IMR-90 (cell line): Measurements from ENCODE around the gene AHNAK. TPM values are rescaled to one million over a fixed set of nuclear protein-coding genes. Genes with fewer than 3 reads are reported as not detected.
"Not testable (repeated sequence)": the region's sequence is repeated elsewhere in the genome, so short reads cannot be mapped to it uniquely, and the experiment has no call there.

Experiments used
- ATAC-seq: fragments of 200-7000 bp; cut with Tn5 transposase; 2 replicates; pipeline ENCODE4 v1.9.1; 2020; ENCODE audit warnings: low read depth, mild to moderate bottlenecking, moderate library complexity
- BruUV-seq: library from RNA; stranded (reverse); fragments of 400-500 nt; replicated peaks from 2 replicates; lab custom pipeline; 2021; lab: Mats Ljungman, UMichigan
- CTCF ChIA-PET: fragments of 300-600 bp; formaldehyde crosslinking; extraction: SDS; loops from one replicate; lab custom pipeline; 2021; ENCODE audit warnings: antibody characterized with exemption; lab: Yijun Ruan, JAX
- POLR2A ChIA-PET: fragments of 300-600 bp; sonication (Branson Sonifier 250); formaldehyde crosslinking; loops from one replicate; lab custom pipeline; 2022; ENCODE audit warnings: antibody characterized with exemption; ENCODE audit not compliant: unreplicated experiment; lab: Charles Lee
- DNase-seq: peaks from one replicate; pipeline ENCODE4 v3.0.0; 2013
- H2AFZ ChIP-seq: replicated peaks from 2 replicates; pipeline ENCODE3; 2013; ENCODE audit warnings: low read length, mild to moderate bottlenecking; ENCODE audit not compliant: poor library complexity
- H2AK5ac ChIP-seq: 2 replicates; pipeline ENCODE4 v1.6.1; 2013; ENCODE audit warnings: low read depth, low read length, inconsistent platforms
- H2AK9ac ChIP-seq: replicated peaks from 2 replicates; pipeline ENCODE3; 2013; ENCODE audit warnings: mild to moderate bottlenecking, low read depth, low read length, moderate library complexity; ENCODE audit not compliant: poor library complexity
- H2BK120ac ChIP-seq: 2 replicates; pipeline ENCODE4 v1.6.1; 2013; ENCODE audit warnings: low read depth, low read length, inconsistent platforms
- H2BK15ac ChIP-seq: 3 replicates; pipeline ENCODE4 v1.6.1; 2013; ENCODE audit warnings: low read depth, low read length, inconsistent platforms
- H2BK20ac ChIP-seq: 2 replicates; pipeline ENCODE4 v1.6.1; 2013; ENCODE audit warnings: low read depth, mild to moderate bottlenecking, inconsistent platforms, low read length, moderate library complexity
- H2BK5ac ChIP-seq: 2 replicates; pipeline ENCODE4 v1.6.1; 2013; ENCODE audit warnings: mild to moderate bottlenecking, low read depth, low read length, inconsistent platforms; ENCODE audit not compliant: poor library complexity, severe bottlenecking
- H3K14ac ChIP-seq: replicated peaks from 2 replicates; pipeline ENCODE4 v1.6.1; 2013; ENCODE audit warnings: low read depth, low read length, inconsistent platforms
- H3K18ac ChIP-seq: 2 replicates; pipeline ENCODE4 v1.6.1; 2013; ENCODE audit warnings: low read depth, low read length, control low read depth
- H3K23ac ChIP-seq: 2 replicates; pipeline ENCODE4 v1.6.1; 2013; ENCODE audit warnings: low read depth, low read length, inconsistent platforms
- H3K27ac ChIP-seq: 2 replicates; pipeline ENCODE4 v1.5.1; 2013; ENCODE audit warnings: mild to moderate bottlenecking, control low read depth, low read length; ENCODE audit not compliant: insufficient read depth
- H3K27me3 ChIP-seq: 2 replicates; pipeline ENCODE4 v1.6.1; 2013; ENCODE audit warnings: low read length; ENCODE audit not compliant: control insufficient read depth, insufficient read depth
- H3K36me3 ChIP-seq: 2 replicates; pipeline ENCODE4 v1.6.1; 2013; ENCODE audit warnings: low read length, mixed read lengths; ENCODE audit not compliant: control insufficient read depth, insufficient read depth
- H3K4ac ChIP-seq: 2 replicates; pipeline ENCODE4 v1.6.1; 2013; ENCODE audit warnings: low read depth, low read length, inconsistent platforms
- H3K4me1 ChIP-seq: 2 replicates; pipeline ENCODE4 v1.6.1; 2013; ENCODE audit warnings: low read length, mixed read lengths; ENCODE audit not compliant: control insufficient read depth, insufficient read depth
- H3K4me2 ChIP-seq: 2 replicates; pipeline ENCODE4 v1.6.1; 2013; ENCODE audit warnings: low read depth, mild to moderate bottlenecking, control low read depth, low read length, moderate library complexity
- H3K4me3 ChIP-seq: 2 replicates; pipeline ENCODE4 v1.5.1; 2013; ENCODE audit warnings: low read depth, mild to moderate bottlenecking, control low read depth, low read length, moderate library complexity; ENCODE audit not compliant: insufficient read depth
- H3K56ac ChIP-seq: 2 replicates; pipeline ENCODE4 v1.6.1; 2013; ENCODE audit warnings: low read length, inconsistent platforms; ENCODE audit not compliant: insufficient read depth; ENCODE audit errors: extremely low read depth
- H3K79me1 ChIP-seq, 2 experiments: 2 replicates each; pipeline ENCODE4 v1.6.1; 2013; ENCODE audit warnings: low read length in 2 of 2, inconsistent platforms in 1 of 2, low read depth in 1 of 2
- H3K9ac ChIP-seq: 2 replicates; pipeline ENCODE4 v1.6.1; 2013; ENCODE audit warnings: low read depth, low read length, control low read depth
- H3K9me1 ChIP-seq: 2 replicates; pipeline ENCODE4 v1.6.1; 2013; ENCODE audit warnings: low read length, inconsistent platforms; ENCODE audit not compliant: insufficient read depth
- H3K9me3 ChIP-seq: 2 replicates; pipeline ENCODE4 v1.6.1; 2013; ENCODE audit warnings: low read length; ENCODE audit not compliant: control insufficient read depth, insufficient read depth
- H4K20me1 ChIP-seq: 2 replicates; pipeline ENCODE4 v1.6.1; 2013; ENCODE audit warnings: low read length, inconsistent platforms; ENCODE audit not compliant: insufficient read depth
- H4K5ac ChIP-seq: 2 replicates; pipeline ENCODE4 v1.6.1; 2013; ENCODE audit warnings: mild to moderate bottlenecking, low read depth, low read length, control low read depth
- H4K8ac ChIP-seq, 2 experiments: 2 replicates each; pipeline ENCODE4 v1.6.1; 2013; ENCODE audit warnings: low read depth in 2 of 2, low read length in 2 of 2, control low read depth in 1 of 2, inconsistent platforms in 1 of 2
- H4K91ac ChIP-seq: 2 replicates; pipeline ENCODE4 v1.6.1; 2013; ENCODE audit warnings: low read depth, low read length, inconsistent platforms; ENCODE audit not compliant: insufficient read depth
- WGBS, 2 experiments: methylation state at CpG; one replicate each; pipeline versions ENCODE4 v1.1.5 to v1.1.7; 2013; ENCODE audit warnings: missing lambda C conversion rate in 2 of 2; ENCODE audit not compliant: insufficient read length in 1 of 2; ENCODE audit errors: extremely low coverage in 2 of 2; 5-methylcytosine and 5-hydroxymethylcytosine counted together
- dilution Hi-C: fragments of 300-500 bp; cut with HindIII; formaldehyde crosslinking; loops from one replicate; pipeline ENCODE4 v1.14.3; 2018; ENCODE audit warnings: low sequenced_read_pairs; ENCODE audit not compliant: unreplicated experiment
- in situ Hi-C: fragments of 300-500 bp; cut with MboI; formaldehyde crosslinking; loops from 3 replicates; pipeline ENCODE4 v1.14.3; 2019; ENCODE audit warnings: low sequenced_read_pairs, inconsistent platforms, mixed read lengths
- intact Hi-C: fragments of 100-400 bp; cut with micrococcal nuclease; formaldehyde crosslinking; loops from 2 replicates; pipeline ENCODE4 v1.10.0; 2022
- polyA plus RNA-seq, 3 experiments: library from polyadenylated mRNA; depleted of rRNA; stranded (reverse); fragments of >200 nt; gene quantifications; 2 replicates each; pipeline ENCODE4 v1.2.3, GENCODE V29; 2012; ENCODE audit warnings: low replicate concordance in 1 of 3
- total RNA-seq: library from RNA; depleted of rRNA; stranded (reverse); fragments of >200 nt; gene quantifications from 2 replicates; pipeline ENCODE4 v1.2.3, GENCODE V29; 2012

AHNAK gene
- total and polyA plus RNA-seq, 2 of the 4 experiments (the other 2 are of a cell fraction), result 95.1 to 695 TPM

GRCh38 chr11:62571493-62571892 lies 24.9 kb upstream of the AHNAK start:
- H3K27ac ChIP-seq, POLR2A ChIA-PET: not testable (repeated sequence)

GRCh38 chr11:62570903-62571302 lies 24.3 kb upstream of the AHNAK start:
- H3K14ac ChIP-seq, DNase-seq, H3K4me2 ChIP-seq, H3K27ac ChIP-seq, H3K18ac ChIP-seq, H2BK15ac ChIP-seq, intact Hi-C loops, ATAC-seq, H3K4ac ChIP-seq, H2AK5ac ChIP-seq, H3K9me1 ChIP-seq, H2BK5ac ChIP-seq, H2BK20ac ChIP-seq, H3K9me3 ChIP-seq, H3K56ac ChIP-seq, H2AFZ ChIP-seq, H4K8ac ChIP-seq, BruUV-seq, H2BK120ac ChIP-seq, in situ Hi-C loops, H3K4me3 ChIP-seq, H2AK9ac ChIP-seq, H3K9ac ChIP-seq, dilution Hi-C loops, H3K27me3 ChIP-seq, H4K5ac ChIP-seq, H4K91ac ChIP-seq: not testable (repeated sequence)
- 100% methylated on average over 2 of the region's 5 CpGs; no CpG with 5 or more reads in 1 of the 2 experiments for WGBS, 2 experiments
- Histone ChIP-seq H3K4me1 (peaks cover 12% of the 10 kb centered on the region), H3K23ac (peak overlapping the region; percentile 83; the same call in 1 of the 2 replicates), H3K79me1 (peaks cover 18 to 74% of the 10 kb centered on the region in 2 experiments), H4K20me1 (peaks cover 60% of the 10 kb centered on the region), H3K36me3 (peaks cover 51% of the 10 kb centered on the region)
- ChIA-PET POLR2A (interaction anchor here (0.5 kb wide), 1 partner anchor 147 kb away, joined by 6 read pairs; no protein-coding TSS in a partner anchor), CTCF (interaction anchor here (1.8 kb wide), 1 partner anchor 11 kb away, joined by 6 read pairs; no protein-coding TSS in a partner anchor)

More at GRCh38 chr11:62571493-62571892, 24.9 kb upstream of the AHNAK start:
- H2BK20ac ChIP-seq, H2AK5ac ChIP-seq, H4K91ac ChIP-seq, H4K5ac ChIP-seq, ATAC-seq, H2BK120ac ChIP-seq, H2BK5ac ChIP-seq, dilution Hi-C loops, intact Hi-C loops, in situ Hi-C loops, H3K18ac ChIP-seq, H3K56ac ChIP-seq, H4K8ac ChIP-seq, H2BK15ac ChIP-seq, H3K27me3 ChIP-seq, H3K9me3 ChIP-seq, H3K14ac ChIP-seq, H3K9ac ChIP-seq, H3K4me3 ChIP-seq, DNase-seq, H3K4ac ChIP-seq, H3K23ac ChIP-seq, H3K9me1 ChIP-seq, H2AFZ ChIP-seq, H3K4me2 ChIP-seq: not testable (repeated sequence)
- Histone ChIP-seq H3K36me3 (peaks cover 52% of the 10 kb centered on the region), H3K4me1 (peaks cover 12% of the 10 kb centered on the region), H3K79me1 (peaks cover 18 to 75% of the 10 kb centered on the region in 2 experiments), H2AK9ac (peak overlapping the region; percentile 74), H4K20me1 (peaks cover 54% of the 10 kb centered on the region)
- CTCF ChIA-PET, result interaction anchor here (1.8 kb wide), 1 partner anchor 11 kb away, joined by 6 read pairs; no protein-coding TSS in a partner anchor
- BruUV-seq, result TSS peak; percentile 45
- WGBS, 2 experiments, result 100% methylated on average over 1 of the region's 5 CpGs; no CpG with 5 or more reads in 1 of the 2 experiments
